SK-N-SH treated with all-trans-retinoic acid at 6 μM for 48 hours (cell line): Measurements from ENCODE around the gene PLCL2.

Experiments used
- ATAC-seq: fragments of 200-7000 bp; cut with Tn5 transposase; 3 replicates; pipeline ENCODE4 v1.9.1; 2020; ENCODE audit warnings: mild to moderate bottlenecking, moderate library complexity
- ARNTL ChIP-seq: fragments of 450-650 bp; formaldehyde crosslinking; IDR thresholded peaks from 2 replicates; pipeline ENCODE4 v1.5.0; 2020; ENCODE audit warnings: low read depth, mild to moderate bottlenecking, moderate library complexity, borderline replicate concordance
- BACH2 ChIP-seq: fragments of 250-450 bp; sonication (Bioruptor Pico); IDR thresholded peaks from 2 replicates; pipeline ENCODE4 v1.9.0; 2021; ENCODE audit warnings: mild to moderate bottlenecking, borderline replicate concordance
- CREB5 ChIP-seq: fragments of 250-450 bp; sonication (Bioruptor Pico); IDR thresholded peaks from 2 replicates; pipeline ENCODE4 v1.5.1; 2020; ENCODE audit warnings: low read depth, mild to moderate bottlenecking, moderate library complexity
- CSDC2 ChIP-seq: fragments of 250-450 bp; sonication (Bioruptor Pico); IDR thresholded peaks from 2 replicates; pipeline ENCODE4 v1.5.0; 2020; ENCODE audit warnings: mild to moderate bottlenecking, moderate library complexity
- CSRNP3 ChIP-seq: fragments of 250-450 bp; sonication (Bioruptor Pico); IDR thresholded peaks from 2 replicates; pipeline ENCODE4 v1.5.1; 2021; ENCODE audit warnings: mild to moderate bottlenecking, moderate library complexity
- ESRRG ChIP-seq: fragments of 250-450 bp; sonication (Bioruptor Pico); IDR thresholded peaks from 2 replicates; pipeline ENCODE4 v1.6.1; 2021; ENCODE audit warnings: mild to moderate bottlenecking
- GLIS3 ChIP-seq: fragments of 250-450 bp; sonication (Bioruptor Pico); IDR thresholded peaks from 2 replicates; pipeline ENCODE4 v1.5.0; 2020; ENCODE audit warnings: mild to moderate bottlenecking, moderate library complexity
- ISL1 ChIP-seq: fragments of 250-450 bp; sonication (Bioruptor Pico); IDR thresholded peaks from 2 replicates; pipeline ENCODE4 v2.1.2; 2022; ENCODE audit warnings: mild to moderate bottlenecking, moderate library complexity
- OSR1 ChIP-seq: fragments of 250-450 bp; sonication (Bioruptor Pico); IDR thresholded peaks from 2 replicates; pipeline ENCODE4 v1.8.0; 2022; ENCODE audit warnings: moderate library complexity, mild to moderate bottlenecking, inconsistent platforms
- PATZ1 ChIP-seq: fragments of 250-450 bp; sonication (Bioruptor Pico); IDR thresholded peaks from 2 replicates; pipeline ENCODE4 v1.8.0; 2020; ENCODE audit warnings: mild to moderate bottlenecking, moderate library complexity, borderline replicate concordance
- POU6F1 ChIP-seq: fragments of 250-450 bp; sonication (Bioruptor Pico); IDR thresholded peaks from 2 replicates; pipeline ENCODE4 v1.8.0; 2021; ENCODE audit warnings: low read depth, mild to moderate bottlenecking, moderate library complexity, borderline replicate concordance
- PPARA ChIP-seq: fragments of 250-450 bp; sonication (Bioruptor Pico); IDR thresholded peaks from 2 replicates; pipeline ENCODE4 v1.5.0; 2020; ENCODE audit warnings: mild to moderate bottlenecking, borderline replicate concordance
- RARB ChIP-seq: fragments of 250-450 bp; sonication (Bioruptor Pico); IDR thresholded peaks from 2 replicates; pipeline ENCODE4 v1.8.0; 2021; ENCODE audit warnings: mild to moderate bottlenecking, moderate library complexity
- SNAI2 ChIP-seq: fragments of 250-450 bp; sonication (Bioruptor Pico); IDR thresholded peaks from 2 replicates; pipeline ENCODE4 v1.5.0; 2020; ENCODE audit warnings: mild to moderate bottlenecking, moderate library complexity
- TCF4 ChIP-seq: fragments of 250-450 bp; sonication (Bioruptor Pico); IDR thresholded peaks from 2 replicates; pipeline ENCODE4 v1.8.0; 2021; ENCODE audit warnings: mild to moderate bottlenecking, moderate library complexity, borderline replicate concordance
- TOX ChIP-seq: fragments of 250-450 bp; sonication (Bioruptor Pico); IDR thresholded peaks from 2 replicates; pipeline ENCODE4 v1.8.0; 2021; ENCODE audit warnings: mild to moderate bottlenecking, moderate library complexity, borderline replicate concordance
- TSHZ2 ChIP-seq: fragments of 250-450 bp; sonication (Bioruptor Pico); IDR thresholded peaks from 2 replicates; pipeline ENCODE4 v1.5.0; 2020; ENCODE audit warnings: mild to moderate bottlenecking, moderate library complexity
- ZFP3 ChIP-seq: fragments of 250-450 bp; sonication (Bioruptor Pico); IDR thresholded peaks from 2 replicates; pipeline ENCODE4 v1.5.0; 2020; ENCODE audit warnings: mild to moderate bottlenecking, moderate library complexity
- ZFP30 ChIP-seq: fragments of 450-650 bp; formaldehyde crosslinking; IDR thresholded peaks from 2 replicates; pipeline ENCODE4 v1.5.0; 2022; ENCODE audit warnings: mild to moderate bottlenecking, moderate library complexity
- ZNF565 ChIP-seq: fragments of 450-650 bp; formaldehyde crosslinking; conservative IDR thresholded peaks from 2 replicates; pipeline ENCODE4 v1.5.0; 2020; ENCODE audit warnings: low read depth, mild to moderate bottlenecking, moderate library complexity
- ZNF70 ChIP-seq: fragments of 450-650 bp; formaldehyde crosslinking; IDR thresholded peaks from 2 replicates; pipeline ENCODE4 v1.5.0; 2020; ENCODE audit warnings: mild to moderate bottlenecking, moderate library complexity
- ZNF8 ChIP-seq: fragments of 450-650 bp; formaldehyde crosslinking; IDR thresholded peaks from 2 replicates; pipeline ENCODE4 v1.5.0; 2020; ENCODE audit warnings: mild to moderate bottlenecking, moderate library complexity

PLCL2 gene

GRCh38 chr3:17059989-17060550, 175.3 kb downstream of the PLCL2 start (continued):
- no peak for TF ChIP-seq PATZ1 (CRISPR knock-in tag)
- no peak for TF ChIP-seq BACH2 (CRISPR knock-in tag)
- no peak for TF ChIP-seq SNAI2 (CRISPR knock-in tag)
- TF ChIP-seq ESRRG (CRISPR knock-in tag): no peak
- TF ChIP-seq ARNTL (CRISPR knock-in tag): no peak
- TF ChIP-seq ZNF565 (CRISPR knock-in tag): no peak
- no peak for TF ChIP-seq ZFP30 (CRISPR knock-in tag)
- no peak for TF ChIP-seq CSRNP3
- TF ChIP-seq PPARA (CRISPR knock-in tag): no peak
- TF ChIP-seq ZFP3 (CRISPR knock-in tag): no peak
- TF ChIP-seq TOX (CRISPR knock-in tag): no peak

GRCh38 chr3:17061005-17061404, 176.2 kb downstream of the PLCL2 start:
- TF ChIP-seq ZNF565 (CRISPR knock-in tag) (no peak), ZNF70 (no peak), RARB (CRISPR knock-in tag) (no peak), PATZ1 (CRISPR knock-in tag) (no peak)
- ATAC-seq: no peak

GRCh38 chr3:17062736-17063135, 178.0 kb downstream of the PLCL2 start:
- no peak for TF ChIP-seq CREB5 (CRISPR knock-in tag)
- no peak for TF ChIP-seq TOX (CRISPR knock-in tag)
- TF ChIP-seq TCF4 (CRISPR knock-in tag): no peak
- TF ChIP-seq ISL1 (CRISPR knock-in tag): no peak
- no peak for TF ChIP-seq ZNF70
- TF ChIP-seq POU6F1 (CRISPR knock-in tag): no peak
- TF ChIP-seq ZFP3 (CRISPR knock-in tag): no peak
- no peak for TF ChIP-seq OSR1 (CRISPR knock-in tag)
- no peak for TF ChIP-seq CSDC2
- no peak for TF ChIP-seq GLIS3 (CRISPR knock-in tag)
- TF ChIP-seq RARB (CRISPR knock-in tag): no peak
- no peak for TF ChIP-seq TSHZ2 (CRISPR knock-in tag)
- no peak for TF ChIP-seq PPARA (CRISPR knock-in tag)
- no peak for TF ChIP-seq BACH2 (CRISPR knock-in tag)
- TF ChIP-seq ESRRG (CRISPR knock-in tag): no peak
- TF ChIP-seq PATZ1 (CRISPR knock-in tag): no peak
- no peak for TF ChIP-seq ZNF8 (CRISPR knock-in tag)
- no peak for TF ChIP-seq SNAI2 (CRISPR knock-in tag)
- no peak for TF ChIP-seq ZNF565 (CRISPR knock-in tag)
- no peak for ATAC-seq
